ENCODE measurements around the gene ARHGAP15. TPM values are rescaled to one million over a fixed set of nuclear protein-coding genes. Genes with fewer than 3 reads are reported as not detected.

The ARHGAP15 gene
- total RNA-seq, 4 donors from 2014 or later: 1.7 to 16.8 (median 3.7) TPM

DNA sequence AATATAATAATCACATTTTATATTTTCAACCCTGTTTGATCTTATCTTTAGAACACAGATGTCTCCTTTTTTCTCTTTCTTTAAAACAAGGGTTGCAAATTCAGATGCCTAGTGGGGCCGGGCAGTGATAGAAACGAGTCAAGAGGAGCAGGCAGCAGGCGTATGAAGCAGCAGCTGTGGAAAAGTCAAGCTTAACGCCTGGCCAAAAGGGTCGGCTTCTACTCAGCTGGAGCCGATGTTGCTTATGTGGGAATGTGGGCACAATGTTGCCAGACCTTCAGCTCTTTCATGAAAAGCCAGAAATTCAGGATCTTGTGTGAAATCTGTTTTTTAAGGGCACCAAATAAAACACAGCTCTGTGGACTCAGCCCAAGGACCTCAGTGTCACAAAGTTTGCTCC is 642.7 kb downstream of the ARHGAP15 start:
- 69 to 82% methylated on average over 4 to 6 of the region's 6 CpGs for WGBS, 2 donors
- H3K4me3 ChIP-seq: no peak overlapping the region
- no peaks in the 10 kb centered on the region for H3K4me1 ChIP-seq
- H3K36me3 ChIP-seq: no peaks in the 10 kb centered on the region
- no peaks in the 10 kb centered on the region for H3K27me3 ChIP-seq
- intact Hi-C loops (cut with DNase I): no loop called here
- H3K9me3 ChIP-seq: no peaks in the 10 kb centered on the region
- H3K27ac ChIP-seq: no peak overlapping the region
- no peak for TF ChIP-seq POLR2A (IDR thresholded peaks at IDR 0.05)
- TF ChIP-seq, protein P1, sequence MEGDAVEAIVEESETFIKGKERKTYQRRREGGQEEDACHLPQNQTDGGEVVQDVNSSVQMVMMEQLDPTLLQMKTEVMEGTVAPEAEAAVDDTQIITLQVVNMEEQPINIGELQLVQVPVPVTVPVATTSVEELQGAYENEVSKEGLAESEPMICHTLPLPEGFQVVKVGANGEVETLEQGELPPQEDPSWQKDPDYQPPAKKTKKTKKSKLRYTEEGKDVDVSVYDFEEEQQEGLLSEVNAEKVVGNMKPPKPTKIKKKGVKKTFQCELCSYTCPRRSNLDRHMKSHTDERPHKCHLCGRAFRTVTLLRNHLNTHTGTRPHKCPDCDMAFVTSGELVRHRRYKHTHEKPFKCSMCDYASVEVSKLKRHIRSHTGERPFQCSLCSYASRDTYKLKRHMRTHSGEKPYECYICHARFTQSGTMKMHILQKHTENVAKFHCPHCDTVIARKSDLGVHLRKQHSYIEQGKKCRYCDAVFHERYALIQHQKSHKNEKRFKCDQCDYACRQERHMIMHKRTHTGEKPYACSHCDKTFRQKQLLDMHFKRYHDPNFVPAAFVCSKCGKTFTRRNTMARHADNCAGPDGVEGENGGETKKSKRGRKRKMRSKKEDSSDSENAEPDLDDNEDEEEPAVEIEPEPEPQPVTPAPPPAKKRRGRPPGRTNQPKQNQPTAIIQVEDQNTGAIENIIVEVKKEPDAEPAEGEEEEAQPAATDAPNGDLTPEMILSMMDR (IDR thresholded peaks at IDR 0.05): no peak
- no peak for DNase-seq

DNA sequence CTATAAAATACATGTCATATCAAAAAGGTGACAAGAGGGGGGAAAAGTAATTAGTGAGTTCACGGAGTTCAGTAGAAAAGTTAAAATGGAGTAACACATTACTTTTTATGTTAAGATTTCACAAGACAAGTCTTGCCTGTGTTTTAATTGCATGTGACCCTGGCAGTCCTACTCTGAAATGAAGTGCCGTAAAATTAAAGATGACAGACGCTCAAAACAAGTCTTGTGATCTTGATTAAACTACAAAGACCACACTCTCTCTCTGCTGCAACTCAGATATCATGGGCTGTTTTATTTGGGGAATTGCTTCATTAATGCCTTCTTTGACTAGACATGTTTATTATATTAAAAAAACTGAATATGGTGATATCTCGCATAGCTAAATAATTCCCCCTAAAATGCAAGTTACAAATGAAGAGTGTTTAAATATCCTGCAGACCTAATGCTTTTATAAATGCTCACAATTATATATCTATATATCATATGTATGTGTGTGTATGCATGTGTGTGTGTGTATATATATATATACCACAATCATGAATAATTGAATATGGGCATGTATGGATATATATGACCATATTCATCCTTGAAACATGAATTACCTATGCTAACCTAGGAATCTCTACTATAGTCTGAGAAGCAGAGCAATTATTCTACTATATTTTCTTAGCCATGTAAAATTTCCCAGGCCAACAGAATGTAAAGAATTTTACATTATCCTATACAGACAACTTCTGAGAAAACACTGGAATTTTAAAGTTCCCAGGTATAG is 647.5 kb downstream of the ARHGAP15 start:
- TF ChIP-seq, protein P1 (IDR thresholded peaks at IDR 0.05): no peak
- no peak for TF ChIP-seq POLR2A (IDR thresholded peaks at IDR 0.05)
- intact Hi-C loops (cut with DNase I): no loop called here
- Histone ChIP-seq H3K36me3 (no peaks in the 10 kb centered on the region), H3K4me1 (no peaks in the 10 kb centered on the region), H3K9me3 (no peaks in the 10 kb centered on the region), H3K27ac (no peak overlapping the region), H3K4me3 (no peak overlapping the region), H3K27me3 (no peaks in the 10 kb centered on the region)
- 84 to 95% methylated on average over 4 of the region's 4 CpGs for WGBS, 2 donors
- DNase-seq: no peak

DNA sequence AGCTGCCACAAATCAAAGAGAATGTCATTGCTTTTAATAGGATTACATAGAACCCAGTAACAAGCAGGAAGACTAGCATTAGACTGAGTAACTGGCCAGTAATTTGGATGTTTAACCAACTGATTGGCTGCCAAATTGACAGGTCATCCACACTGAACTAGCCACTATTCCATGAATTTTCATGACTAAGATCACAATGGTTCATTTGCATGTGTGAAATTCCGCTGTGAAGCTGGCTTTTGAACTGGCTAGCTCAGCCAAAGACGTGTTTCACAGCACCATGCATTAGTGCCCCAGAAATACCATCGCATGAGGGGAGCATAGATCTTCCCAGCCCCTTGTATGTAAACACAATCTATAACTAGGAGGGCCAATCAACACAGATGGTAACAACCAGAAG is 649.8 kb downstream of the ARHGAP15 start:
- TF ChIP-seq, protein P1 (IDR thresholded peaks at IDR 0.05): no peak
- TF ChIP-seq POLR2A (IDR thresholded peaks at IDR 0.05): no peak
- Histone ChIP-seq H3K4me1 (no peaks in the 10 kb centered on the region), H3K4me3 (no peak overlapping the region), H3K27me3 (no peaks in the 10 kb centered on the region), H3K27ac (no peak overlapping the region), H3K9me3 (no peaks in the 10 kb centered on the region), H3K36me3 (no peaks in the 10 kb centered on the region)
- DNase-seq: no peak
- 69% methylated on average over 3 of the region's 3 CpGs for WGBS, 2 donors
- intact Hi-C loops (cut with DNase I): no loop called here

DNA sequence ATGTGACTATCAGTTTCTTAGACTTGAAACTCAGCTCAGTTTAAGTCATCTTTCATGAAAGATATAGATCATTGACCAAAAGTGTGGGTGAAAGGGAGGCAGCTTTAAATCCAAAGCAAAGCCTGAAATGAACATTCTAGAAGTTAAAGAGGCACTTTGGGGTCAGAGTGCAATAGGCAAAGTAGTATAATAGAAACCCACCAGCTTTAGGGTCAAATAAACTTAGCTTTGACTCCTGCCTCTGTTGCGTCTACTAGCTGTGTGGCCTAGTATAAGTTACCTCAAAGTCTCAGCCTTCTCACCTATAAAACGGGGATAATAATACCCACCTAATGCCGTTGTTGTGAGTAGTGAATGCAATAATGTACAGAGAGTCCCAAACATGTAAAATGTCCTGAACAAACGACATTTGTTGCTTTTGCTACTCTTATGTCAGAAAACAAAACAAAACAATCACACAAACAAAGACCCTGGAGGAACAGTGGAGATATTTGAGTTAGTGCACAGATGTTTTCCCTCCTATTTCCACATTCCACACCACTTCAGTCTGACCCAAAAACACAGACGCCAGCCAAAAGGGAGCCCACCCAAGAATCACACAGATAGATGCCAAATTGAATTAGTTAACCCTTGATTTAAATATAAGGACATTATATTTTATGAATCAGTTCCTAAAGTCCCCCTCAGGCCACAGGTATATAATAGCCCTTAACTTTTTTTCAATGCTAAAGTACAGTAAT is 657.0 kb downstream of the ARHGAP15 start:
- 62 to 64% methylated on average over 5 of the region's 5 CpGs for WGBS, 2 donors
- intact Hi-C loops (cut with DNase I): no loop called here
- H3K27ac ChIP-seq: no peak overlapping the region
- no peaks in the 10 kb centered on the region for H3K27me3 ChIP-seq
- DNase-seq: no peak
- H3K4me1 ChIP-seq: no peaks in the 10 kb centered on the region
- no peaks in the 10 kb centered on the region for H3K36me3 ChIP-seq
- no peak overlapping the region for H3K4me3 ChIP-seq
- H3K9me3 ChIP-seq: no peaks in the 10 kb centered on the region
- TF ChIP-seq, protein P1 (IDR thresholded peaks at IDR 0.05): no peak
- no peak for TF ChIP-seq POLR2A (IDR thresholded peaks at IDR 0.05)

DNA sequence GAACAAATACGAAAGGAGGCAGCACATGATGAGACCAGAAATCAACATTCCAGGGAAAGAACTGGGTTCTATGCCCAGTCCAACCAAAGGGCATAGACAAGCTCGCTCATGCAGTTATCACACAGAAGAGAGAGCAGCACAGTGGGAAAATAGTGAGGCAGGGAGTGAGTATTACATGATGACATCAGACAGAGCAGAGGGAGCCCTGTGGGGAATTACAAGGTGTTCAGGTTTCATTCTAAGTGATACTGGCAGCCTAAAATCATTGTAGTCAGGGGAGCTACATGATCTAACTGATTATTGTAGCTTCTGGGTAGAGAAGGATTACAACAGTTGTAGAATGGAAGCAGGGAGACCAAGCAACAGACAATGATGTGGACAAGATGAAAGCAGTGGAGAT is 658.5 kb downstream of the ARHGAP15 start:
- no peaks in the 10 kb centered on the region for H3K27me3 ChIP-seq
- no peak overlapping the region for H3K27ac ChIP-seq
- 67 to 80% methylated on average over 2 of the region's 2 CpGs for WGBS, 2 donors
- no peaks in the 10 kb centered on the region for H3K9me3 ChIP-seq
- TF ChIP-seq POLR2A (IDR thresholded peaks at IDR 0.05): no peak
- TF ChIP-seq, protein P1 (IDR thresholded peaks at IDR 0.05): no peak
- no peaks in the 10 kb centered on the region for H3K36me3 ChIP-seq
- H3K4me3 ChIP-seq: no peak overlapping the region
- intact Hi-C loops (cut with DNase I): no loop called here
- no peaks in the 10 kb centered on the region for H3K4me1 ChIP-seq
- DNase-seq: no peak

Data from esophagus squamous epithelium (tissue), 5 donors.